ENCODE measurements around the gene BNC2.

BNC2 gene

GRCh38 chr9:16868701-16869100, 1.8 kb downstream of the BNC2 start:
- no peak for TF ChIP-seq CTCF (IDR thresholded peaks at IDR 0.05; ENCODE audit: low read depth, low read length)
- peak overlapping the region; percentile 83 for H3K4me3 ChIP-seq (ENCODE audit: low read depth, low read length)

GRCh38 chr9:16867576-16868311, 2.7 kb downstream of the BNC2 start:
- H3K4me3 ChIP-seq (ENCODE audit: low read depth, low read length), result peak overlapping the region; percentile 83

GRCh38 chr9:16866587-16866986, 3.9 kb downstream of the BNC2 start:
- H3K4me3 ChIP-seq (ENCODE audit: low read depth, low read length), result peak overlapping the region; percentile 83; the same call in 1 of the 2 replicates
- no peak for TF ChIP-seq CTCF (IDR thresholded peaks at IDR 0.05; ENCODE audit: low read depth, low read length)

More at GRCh38 chr9:16867576-16868311, 2.7 kb downstream of the BNC2 start:
- TF ChIP-seq CTCF (IDR thresholded peaks at IDR 0.05; ENCODE audit: low read depth, low read length), result no peak

- peak overlapping the region; percentile 25; the same call in 1 of the 2 replicates for H3K4me3 ChIP-seq (ENCODE audit: low read depth, low read length)
- TF ChIP-seq CTCF (IDR thresholded peaks at IDR 0.05; ENCODE audit: low read depth, low read length), result no peak
Measured at GRCh38 chr9:16864649-16865434, 5.6 kb downstream of the BNC2 start.

GRCh38 chr9:16848179-16848578, 22.3 kb downstream of the BNC2 start:
- no peak for TF ChIP-seq CTCF (IDR thresholded peaks at IDR 0.05; ENCODE audit: low read depth, low read length)
- H3K4me3 ChIP-seq (ENCODE audit: low read depth, low read length), result no peak overlapping the region

- TF ChIP-seq CTCF (IDR thresholded peaks at IDR 0.05; ENCODE audit: low read depth, low read length), result no peak
- H3K4me3 ChIP-seq (ENCODE audit: low read depth, low read length), result no peak overlapping the region
Measured at GRCh38 chr9:16846986-16847385, 23.5 kb downstream of the BNC2 start.

- TF ChIP-seq CTCF (IDR thresholded peaks at IDR 0.05; ENCODE audit: low read depth, low read length), result no peak
- H3K4me3 ChIP-seq (ENCODE audit: low read depth, low read length), result no peak overlapping the region
Measured at GRCh38 chr9:16846367-16846766, 24.1 kb downstream of the BNC2 start.
